ENCODE measurements around the gene SMARCAL1. TPM values are rescaled to one million over a fixed set of nuclear protein-coding genes. Genes with fewer than 3 reads are reported as not detected.
A peak's percentile ranks its signal among the peaks of the same experiment; 100 is the strongest.

Gene SMARCAL1
- total RNA-seq, 1 donor from 2014 or later = 23.6 TPM

GRCh38 chr2:216532562-216532961 lies 120.3 kb downstream of the SMARCAL1 start:
- no peaks in the 10 kb centered on the region for H3K36me3 Mint-ChIP-seq (ENCODE audit: unreplicated experiment)
- peak overlapping the region; percentile 15 for H3K27ac Mint-ChIP-seq (ENCODE audit: unreplicated experiment)
- no peak for TF ChIP-seq CTCF (IDR thresholded peaks at IDR 0.05)
- no peak for DNase-seq (ENCODE audit: extremely low spot score, unreplicated experiment)
- H3K9me3 Mint-ChIP-seq (ENCODE audit: unreplicated experiment) = no peaks in the 10 kb centered on the region
- H3K27me3 Mint-ChIP-seq (ENCODE audit: unreplicated experiment) = no peaks in the 10 kb centered on the region
- H3K4me1 Mint-ChIP-seq (ENCODE audit: unreplicated experiment) = peaks cover 55% of the 10 kb centered on the region
- no peak overlapping the region for H3K4me3 Mint-ChIP-seq (ENCODE audit: unreplicated experiment)

Other genes with a start within 250 kb of the SMARCAL1 start
- 1.3 TPM in 2 replicates for gene MARCHF4, start 40.0 kb upstream of the SMARCAL1 start, total RNA-seq
- gene RPL37A, start 86.4 kb downstream of the SMARCAL1 start, total RNA-seq = 2,580 and 2,608 TPM in 2 replicates
- 2,796 and 2,855 TPM in 2 replicates for gene IGFBP2, start 220.9 kb downstream of the SMARCAL1 start, total RNA-seq

Measured in osteocyte (in vitro differentiated cells).